Stimulated activated CD8-positive, alpha-beta memory T cell treated with anti-CD3 and anti-CD28 coated beads, Interleukin-4, amount 100 ng/mL, for 1 hour (primary cell): ENCODE measurements around the gene ZBTB4.

Experiments used
- DNase-seq, 2 donors: peaks; one replicate each; pipeline ENCODE4 v3.0.0-alpha.2; 2020; ENCODE audit warnings: low read depth in 2 of 2, low spot score in 1 of 2

The ZBTB4 gene, protein sequence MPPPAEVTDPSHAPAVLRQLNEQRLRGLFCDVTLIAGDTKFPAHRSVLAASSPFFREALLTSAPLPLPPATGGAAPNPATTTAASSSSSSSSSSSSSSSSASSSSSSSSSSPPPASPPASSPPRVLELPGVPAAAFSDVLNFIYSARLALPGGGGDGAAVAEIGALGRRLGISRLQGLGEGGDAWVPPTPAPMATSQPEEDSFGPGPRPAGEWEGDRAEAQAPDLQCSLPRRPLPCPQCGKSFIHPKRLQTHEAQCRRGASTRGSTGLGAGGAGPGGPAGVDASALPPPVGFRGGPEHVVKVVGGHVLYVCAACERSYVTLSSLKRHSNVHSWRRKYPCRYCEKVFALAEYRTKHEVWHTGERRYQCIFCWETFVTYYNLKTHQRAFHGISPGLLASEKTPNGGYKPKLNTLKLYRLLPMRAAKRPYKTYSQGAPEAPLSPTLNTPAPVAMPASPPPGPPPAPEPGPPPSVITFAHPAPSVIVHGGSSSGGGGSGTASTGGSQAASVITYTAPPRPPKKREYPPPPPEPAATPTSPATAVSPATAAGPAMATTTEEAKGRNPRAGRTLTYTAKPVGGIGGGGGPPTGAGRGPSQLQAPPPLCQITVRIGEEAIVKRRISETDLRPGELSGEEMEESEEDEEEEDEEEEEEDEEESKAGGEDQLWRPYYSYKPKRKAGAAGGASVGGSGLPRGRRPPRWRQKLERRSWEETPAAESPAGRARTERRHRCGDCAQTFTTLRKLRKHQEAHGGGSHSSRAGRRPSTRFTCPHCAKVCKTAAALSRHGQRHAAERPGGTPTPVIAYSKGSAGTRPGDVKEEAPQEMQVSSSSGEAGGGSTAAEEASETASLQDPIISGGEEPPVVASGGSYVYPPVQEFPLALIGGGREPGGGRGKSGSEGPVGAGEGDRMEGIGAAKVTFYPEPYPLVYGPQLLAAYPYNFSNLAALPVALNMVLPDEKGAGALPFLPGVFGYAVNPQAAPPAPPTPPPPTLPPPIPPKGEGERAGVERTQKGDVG

DNA sequence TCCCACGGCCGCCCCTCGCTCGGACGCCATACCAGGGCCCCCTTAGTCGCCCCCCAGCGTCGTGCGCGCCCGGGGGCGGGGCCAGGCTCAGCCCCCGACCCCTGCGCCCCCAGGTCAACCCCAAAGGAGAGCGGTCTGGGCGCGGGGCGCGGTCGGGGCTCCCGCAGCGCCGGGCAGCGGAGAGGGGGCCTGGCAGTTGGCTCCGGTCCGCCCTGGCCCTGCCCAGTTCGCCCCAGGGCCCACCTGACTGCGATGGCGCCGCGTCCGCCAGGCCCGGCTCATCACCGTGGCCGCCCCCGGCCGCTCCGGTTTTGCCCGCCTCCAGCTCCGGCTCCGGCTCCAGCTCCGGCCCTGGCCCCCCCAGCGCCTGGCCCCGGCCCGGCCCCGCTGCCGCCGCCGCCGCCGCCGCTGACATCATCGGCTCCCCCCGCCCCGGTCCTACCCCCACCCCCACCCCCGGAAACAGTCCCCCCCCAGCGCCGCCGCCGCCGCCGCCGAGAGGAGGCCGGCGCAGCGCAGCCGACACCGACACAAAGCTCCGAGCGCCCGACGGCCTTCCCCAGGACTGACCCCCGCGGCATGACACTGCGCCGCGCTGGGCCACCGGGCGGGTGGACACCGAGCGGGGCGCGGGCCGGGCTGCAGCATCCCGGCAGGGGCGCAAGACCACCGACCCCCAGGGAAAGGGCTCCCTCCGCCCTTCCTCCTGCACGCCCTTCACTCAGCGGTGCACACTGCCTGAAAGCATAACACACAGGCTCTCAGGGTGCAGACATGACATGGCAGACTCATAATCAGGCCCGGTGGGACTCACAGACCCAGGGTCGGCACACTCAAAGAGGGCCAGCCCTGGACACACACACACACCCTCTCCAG is at the start of gene ZBTB4:
Gene ZBTB4, minus strand, starts transcription at position 419 of the 876 bp plus-strand sequence. CDS start 12,830 bp downstream, outside the sequence.
- DNase-seq: peak; percentile 42 to 55

DNA sequence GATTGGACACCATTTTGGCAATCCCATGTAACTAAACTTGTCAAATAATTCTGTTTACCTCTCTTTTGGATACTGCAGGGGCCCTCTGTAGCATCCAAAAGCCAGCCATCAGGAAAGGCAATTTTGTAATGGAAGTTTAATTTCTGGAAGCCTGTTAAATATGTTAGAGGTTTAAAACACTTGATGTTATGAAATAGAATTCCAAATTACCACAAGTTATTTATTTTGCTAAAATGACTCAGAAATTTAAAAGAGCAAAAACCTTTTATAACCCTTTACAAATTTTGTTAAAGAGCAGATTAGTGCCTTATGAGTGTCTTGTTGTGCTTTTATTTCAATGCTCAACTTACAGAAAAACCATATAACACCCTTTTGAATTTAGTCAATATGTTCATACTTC is 49.4 kb upstream of the ZBTB4 start:
- DNase-seq: no peak

DNA sequence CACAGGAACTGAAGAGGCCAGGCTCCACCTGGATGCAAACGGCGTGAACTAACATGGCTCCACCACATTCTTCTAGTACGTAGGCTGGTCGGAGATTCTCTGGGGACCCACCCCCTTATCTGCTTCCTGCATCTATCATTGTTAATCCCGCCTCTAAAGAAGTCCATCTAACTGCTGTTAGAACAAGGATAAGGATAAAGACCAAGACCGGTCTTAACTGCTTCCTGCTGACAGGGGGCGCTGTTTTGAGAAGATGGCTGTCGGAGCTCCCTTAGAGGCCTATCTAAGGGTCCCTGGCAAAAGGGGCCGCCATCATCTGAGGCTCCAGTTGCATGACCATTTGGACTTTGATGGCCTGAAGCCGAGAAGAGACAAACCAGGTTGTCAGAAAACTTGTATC is 43.6 kb upstream of the ZBTB4 start:
- peak; percentile 13 to 15 for DNase-seq

DNA sequence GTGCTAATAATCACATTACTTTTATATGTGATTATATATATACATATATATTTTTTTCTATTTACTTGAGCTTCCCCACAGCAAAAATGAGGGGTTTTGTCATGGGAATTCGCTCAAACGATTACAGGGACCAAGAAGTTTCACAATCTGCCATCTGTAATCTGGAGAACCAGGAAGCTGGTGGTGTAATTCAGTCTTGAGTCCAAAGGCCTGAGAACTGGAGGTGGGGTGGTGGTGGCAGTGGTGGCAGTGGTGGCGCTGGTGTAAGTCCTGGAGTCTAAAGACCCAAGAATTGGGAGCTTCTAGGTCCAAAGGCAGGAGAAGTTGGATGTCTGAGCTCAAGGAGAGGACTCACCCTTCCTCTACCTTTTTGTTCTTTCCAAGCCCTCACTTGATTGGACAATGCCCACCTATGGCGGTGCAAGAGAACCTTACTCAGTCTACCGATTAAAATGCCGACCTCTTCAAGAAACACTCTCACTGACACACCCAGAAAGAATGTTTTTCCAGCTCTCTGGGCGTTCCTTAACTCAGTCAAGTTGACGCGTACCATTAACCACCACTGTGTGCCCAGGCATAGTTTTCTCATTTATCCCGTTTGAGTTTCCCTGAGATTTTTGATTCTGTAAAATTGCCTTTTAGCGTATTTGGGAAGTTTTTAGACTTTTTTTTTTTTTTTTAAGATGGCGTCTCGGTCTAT is 36.6 kb upstream of the ZBTB4 start:
- no peak for DNase-seq

DNA sequence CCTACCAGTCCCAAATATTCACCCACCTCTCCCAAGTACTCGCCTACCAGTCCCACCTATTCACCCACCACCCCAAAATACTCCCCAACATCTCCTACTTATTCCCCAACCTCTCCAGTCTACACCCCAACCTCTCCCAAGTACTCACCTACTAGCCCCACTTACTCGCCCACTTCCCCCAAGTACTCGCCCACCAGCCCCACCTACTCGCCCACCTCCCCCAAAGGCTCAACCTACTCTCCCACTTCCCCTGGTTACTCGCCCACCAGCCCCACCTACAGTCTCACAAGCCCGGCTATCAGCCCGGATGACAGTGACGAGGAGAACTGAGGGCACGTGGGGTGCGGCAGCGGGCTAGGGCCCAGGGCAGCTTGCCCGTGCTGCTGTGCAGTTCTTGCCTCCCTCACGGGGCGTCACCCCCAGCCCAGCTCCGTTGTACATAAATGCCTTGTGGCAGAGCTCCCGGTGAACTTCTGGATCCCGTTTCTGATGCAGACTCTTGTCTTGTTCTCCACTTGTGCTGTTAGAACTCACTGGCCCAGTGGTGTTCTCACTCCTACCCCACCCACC is 34.5 kb upstream of the ZBTB4 start:
- no peak for DNase-seq

DNA sequence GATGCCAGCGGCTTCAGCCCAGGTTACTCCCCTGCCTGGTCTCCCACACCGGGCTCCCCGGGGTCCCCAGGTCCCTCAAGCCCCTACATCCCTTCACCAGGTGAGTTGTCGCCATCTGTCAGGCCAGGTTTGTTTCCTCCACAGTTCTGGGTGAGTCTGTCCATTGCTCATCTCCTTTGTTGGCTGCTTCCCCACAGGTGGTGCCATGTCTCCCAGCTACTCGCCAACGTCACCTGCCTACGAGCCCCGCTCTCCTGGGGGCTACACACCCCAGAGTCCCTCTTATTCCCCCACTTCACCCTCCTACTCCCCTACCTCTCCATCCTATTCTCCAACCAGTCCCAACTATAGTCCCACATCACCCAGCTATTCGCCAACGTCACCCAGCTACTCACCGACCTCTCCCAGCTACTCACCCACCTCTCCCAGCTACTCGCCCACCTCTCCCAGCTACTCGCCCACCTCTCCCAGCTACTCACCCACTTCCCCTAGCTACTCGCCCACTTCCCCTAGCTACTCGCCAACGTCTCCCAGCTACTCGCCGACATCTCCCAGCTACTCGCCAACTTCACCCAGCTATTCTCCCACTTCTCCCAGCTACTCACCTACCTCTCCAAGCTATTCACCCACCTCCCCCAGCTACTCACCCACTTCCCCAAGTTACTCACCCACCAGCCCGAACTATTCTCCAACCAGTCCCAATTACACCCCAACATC is 33.6 kb upstream of the ZBTB4 start:
- DNase-seq: no peak

DNA sequence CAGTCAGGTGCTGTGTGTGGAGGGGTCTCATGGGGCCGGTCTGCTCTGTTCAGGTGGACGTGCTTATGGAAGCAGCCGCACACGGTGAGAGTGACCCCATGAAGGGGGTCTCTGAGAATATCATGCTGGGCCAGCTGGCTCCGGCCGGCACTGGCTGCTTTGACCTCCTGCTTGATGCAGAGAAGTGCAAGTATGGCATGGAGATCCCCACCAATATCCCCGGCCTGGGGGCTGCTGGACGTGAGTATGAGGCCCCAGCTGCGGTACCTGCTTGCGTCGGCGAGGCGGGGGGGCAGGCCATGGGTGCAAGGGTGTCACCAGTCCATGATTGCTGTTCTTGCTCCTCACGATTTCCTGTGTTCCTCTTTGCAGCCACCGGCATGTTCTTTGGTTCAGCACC is 32.7 kb upstream of the ZBTB4 start:
- DNase-seq: no peak

DNA sequence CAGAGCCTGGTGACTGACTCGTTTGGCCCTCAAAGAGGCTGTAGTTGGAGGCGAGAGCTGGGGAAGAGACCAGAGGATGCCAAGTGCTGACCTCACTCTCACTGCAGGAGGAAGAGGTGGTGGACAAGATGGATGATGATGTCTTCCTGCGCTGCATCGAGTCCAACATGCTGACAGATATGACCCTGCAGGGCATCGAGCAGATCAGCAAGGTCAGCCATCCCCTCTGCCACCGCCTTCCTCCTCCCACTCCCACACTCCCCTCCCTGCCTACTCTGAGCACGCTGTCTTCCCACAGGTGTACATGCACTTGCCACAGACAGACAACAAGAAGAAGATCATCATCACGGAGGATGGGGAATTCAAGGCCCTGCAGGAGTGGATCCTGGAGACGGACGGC is 31.7 kb upstream of the ZBTB4 start:
- DNase-seq: no peak

DNA sequence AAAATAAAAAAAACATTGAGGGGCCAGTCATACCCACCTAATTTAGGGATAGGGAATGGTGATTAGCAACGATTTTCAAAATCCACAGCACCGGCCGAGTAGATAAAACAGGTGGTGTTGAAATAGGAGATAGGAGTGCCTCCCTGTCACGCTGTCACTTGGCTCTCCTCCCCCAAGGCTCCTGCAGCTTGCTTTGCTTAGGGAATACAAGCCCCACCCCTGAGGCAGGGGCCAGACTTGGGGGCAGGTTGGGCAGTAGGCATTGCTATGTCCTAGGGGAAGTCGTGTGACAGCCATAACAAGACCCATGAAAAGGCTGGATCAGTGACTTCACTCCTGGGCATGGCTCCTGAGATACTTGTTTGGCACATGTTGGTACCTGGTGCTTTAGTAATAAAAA is 30.5 kb upstream of the ZBTB4 start:
- no peak for DNase-seq

DNA sequence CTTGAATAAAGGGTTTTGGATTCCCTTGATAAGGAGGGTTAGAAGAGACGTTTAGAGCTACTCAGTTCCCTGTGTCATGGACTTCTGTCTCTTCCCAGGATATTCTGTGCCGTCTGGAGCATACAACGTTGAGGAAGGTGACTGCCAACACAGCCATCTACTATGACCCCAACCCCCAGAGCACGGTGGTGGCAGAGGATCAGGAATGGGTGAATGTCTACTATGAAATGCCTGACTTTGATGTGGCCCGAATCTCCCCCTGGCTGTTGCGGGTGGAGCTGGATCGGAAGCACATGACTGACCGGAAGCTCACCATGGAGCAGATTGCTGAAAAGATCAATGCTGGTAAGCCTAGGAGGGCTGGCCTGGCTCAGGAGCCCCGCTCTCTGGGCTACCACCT is 29.4 kb upstream of the ZBTB4 start:
- DNase-seq: no peak

DNA sequence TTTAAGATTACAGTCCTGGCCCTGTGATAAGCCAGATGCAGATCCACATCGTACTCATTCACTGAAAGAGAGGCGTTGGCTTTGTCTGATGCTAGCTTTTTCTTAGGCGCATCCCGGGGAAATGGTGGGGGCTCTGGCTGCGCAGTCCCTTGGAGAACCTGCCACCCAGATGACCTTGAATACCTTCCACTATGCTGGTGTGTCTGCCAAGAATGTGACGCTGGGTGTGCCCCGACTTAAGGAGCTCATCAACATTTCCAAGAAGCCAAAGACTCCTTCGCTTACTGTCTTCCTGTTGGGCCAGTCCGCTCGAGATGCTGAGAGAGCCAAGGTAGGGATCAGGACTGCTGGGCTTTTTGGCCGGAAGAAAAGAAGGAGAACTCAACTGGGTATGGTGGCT is 28.7 kb upstream of the ZBTB4 start:
- DNase-seq: no peak

DNA sequence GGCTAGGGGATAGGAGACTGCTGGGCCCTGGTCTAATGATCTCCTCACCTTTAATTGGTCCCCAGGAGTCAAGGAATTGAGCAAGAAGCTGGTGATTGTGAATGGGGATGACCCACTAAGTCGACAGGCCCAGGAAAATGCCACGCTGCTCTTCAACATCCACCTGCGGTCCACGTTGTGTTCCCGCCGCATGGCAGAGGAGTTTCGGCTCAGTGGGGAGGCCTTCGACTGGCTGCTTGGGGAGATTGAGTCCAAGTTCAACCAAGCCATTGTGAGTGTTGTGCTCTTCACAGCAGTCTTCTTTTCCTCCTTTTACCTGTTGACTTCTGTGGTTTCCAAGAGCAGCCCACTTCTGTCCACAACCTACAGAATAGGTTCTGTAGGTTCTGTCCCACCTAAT is 24.1 kb upstream of the ZBTB4 start:
- no peak for DNase-seq

DNA sequence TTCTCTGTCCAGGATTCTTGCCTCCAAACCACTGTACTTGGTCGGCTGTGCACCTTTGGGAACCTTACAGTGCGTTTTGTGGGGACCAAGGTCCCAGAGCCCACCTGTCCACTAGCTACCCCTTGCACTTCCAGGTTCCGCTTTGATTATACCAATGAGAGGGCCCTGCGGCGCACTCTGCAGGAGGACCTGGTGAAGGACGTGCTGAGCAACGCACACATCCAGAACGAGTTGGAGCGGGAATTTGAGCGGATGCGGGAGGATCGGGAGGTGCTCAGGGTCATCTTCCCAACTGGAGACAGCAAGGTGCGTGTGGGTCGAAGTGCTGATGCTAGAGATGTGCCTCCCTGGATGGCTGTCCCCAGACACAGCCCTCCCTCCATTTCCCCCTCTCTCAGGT is 23.6 kb upstream of the ZBTB4 start:
- DNase-seq: no peak

DNA sequence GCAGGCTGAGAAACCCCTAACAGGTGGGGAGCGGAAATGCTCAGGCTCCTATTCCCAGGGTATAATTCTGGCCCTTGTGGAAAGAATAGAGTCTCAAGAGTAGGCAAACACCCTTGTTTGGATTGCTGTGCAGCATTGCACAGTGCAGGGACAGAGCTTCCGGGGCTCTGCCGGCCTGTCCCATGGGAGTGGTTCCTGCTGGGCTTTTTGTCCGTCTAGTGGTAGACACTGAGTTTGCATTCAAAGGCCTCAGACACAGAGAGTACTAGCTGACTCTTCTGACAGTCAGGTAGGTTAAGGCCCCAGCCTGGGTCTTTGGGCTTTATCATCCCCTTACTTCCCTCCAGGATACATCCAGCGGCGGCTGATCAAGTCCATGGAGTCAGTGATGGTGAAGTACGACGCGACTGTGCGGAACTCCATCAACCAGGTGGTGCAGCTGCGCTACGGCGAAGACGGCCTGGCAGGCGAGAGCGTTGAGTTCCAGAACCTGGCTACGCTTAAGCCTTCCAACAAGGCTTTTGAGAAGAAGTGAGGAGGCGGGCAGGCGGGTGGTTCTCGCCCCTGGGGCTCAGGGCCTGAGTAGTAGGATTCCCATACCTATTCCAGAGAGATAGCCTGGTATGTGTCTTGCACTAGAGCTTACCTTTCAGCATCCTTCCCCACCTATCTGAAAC is 22.9 kb upstream of the ZBTB4 start:
- no peak for DNase-seq

DNA sequence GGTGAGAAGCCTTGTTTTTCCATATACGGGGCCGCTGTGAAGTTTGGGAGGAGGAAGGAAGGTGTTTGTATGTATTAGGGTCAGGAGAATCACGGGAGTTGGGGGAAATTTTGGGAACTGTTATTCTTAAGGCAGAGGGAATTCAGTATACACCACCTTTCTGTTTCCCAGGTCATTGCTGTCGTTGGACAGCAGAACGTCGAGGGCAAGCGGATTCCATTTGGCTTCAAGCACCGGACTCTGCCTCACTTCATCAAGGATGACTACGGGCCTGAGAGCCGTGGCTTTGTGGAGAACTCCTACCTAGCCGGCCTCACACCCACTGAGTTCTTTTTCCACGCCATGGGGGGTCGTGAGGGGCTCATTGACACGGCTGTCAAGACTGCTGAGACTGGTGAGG is 22.3 kb upstream of the ZBTB4 start:
- DNase-seq: no peak

DNA sequence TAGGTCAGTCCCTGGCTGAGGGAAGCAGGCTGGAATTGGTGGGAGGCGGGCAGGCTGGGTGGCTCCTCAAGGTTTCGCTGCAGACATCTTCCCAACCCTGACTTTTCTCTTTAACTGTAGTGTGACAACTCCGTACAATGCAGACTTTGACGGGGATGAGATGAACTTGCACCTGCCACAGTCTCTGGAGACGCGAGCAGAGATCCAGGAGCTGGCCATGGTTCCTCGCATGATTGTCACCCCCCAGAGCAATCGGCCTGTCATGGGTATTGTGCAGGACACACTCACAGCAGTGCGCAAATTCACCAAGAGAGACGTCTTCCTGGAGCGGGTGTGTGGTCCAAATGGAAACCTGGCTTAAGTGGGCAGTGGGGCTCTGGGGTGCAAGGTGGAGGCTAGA is 19.7 kb upstream of the ZBTB4 start:
- no peak for DNase-seq

DNA sequence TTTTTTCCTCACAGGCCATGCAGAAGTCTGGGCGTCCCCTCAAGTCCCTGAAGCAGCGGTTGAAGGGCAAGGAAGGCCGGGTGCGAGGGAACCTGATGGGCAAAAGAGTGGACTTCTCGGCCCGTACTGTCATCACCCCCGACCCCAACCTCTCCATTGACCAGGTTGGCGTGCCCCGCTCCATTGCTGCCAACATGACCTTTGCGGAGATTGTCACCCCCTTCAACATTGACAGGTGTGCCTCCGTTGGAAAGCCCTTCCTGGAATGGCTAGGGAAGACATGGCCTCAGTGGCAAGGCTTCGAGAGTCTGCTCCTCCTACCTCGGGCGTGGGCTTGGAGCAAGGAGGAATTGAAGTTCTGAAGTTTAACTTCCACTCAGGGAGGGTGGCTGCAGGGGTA is 18.2 kb upstream of the ZBTB4 start:
- DNase-seq: no peak

DNA sequence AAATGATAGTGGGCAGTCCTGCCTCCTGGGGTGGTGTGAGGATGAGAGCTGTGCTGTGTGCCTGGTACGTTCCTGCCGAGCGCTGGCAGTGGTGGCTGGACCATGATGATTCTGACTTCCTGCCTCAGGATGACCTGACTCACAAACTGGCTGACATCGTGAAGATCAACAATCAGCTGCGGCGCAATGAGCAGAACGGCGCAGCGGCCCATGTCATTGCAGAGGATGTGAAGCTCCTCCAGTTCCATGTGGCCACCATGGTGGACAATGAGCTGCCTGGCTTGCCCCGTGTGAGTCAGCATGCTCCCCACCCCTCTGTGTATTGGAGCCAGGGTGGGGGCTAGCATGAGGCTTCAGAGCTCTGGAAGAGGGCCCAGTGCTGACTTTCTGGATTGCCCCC is 17.8 kb upstream of the ZBTB4 start:
- no peak for DNase-seq
